Stimulated activated CD8-positive, alpha-beta memory T cell treated with anti-CD3 and anti-CD28 coated beads, Interleukin-4, amount 100 ng/mL, for 24 hours (primary cell): Measurements from ENCODE around the gene VGLL4.

Source experiments
- DNase-seq: peaks from one replicate; pipeline ENCODE4 v3.0.0-alpha.2; 2020; ENCODE audit warnings: low read depth

VGLL4 gene

GRCh38 chr3:11565072-11565471 lies 78.6 kb downstream of the VGLL4 start:
- DNase-seq: no peak

GRCh38 chr3:11564577-11565001 lies 79.1 kb downstream of the VGLL4 start:
- no peak for DNase-seq

- DNase-seq: no peak
These were observed 79.9 kb downstream of the VGLL4 start for GRCh38 chr3:11563865-11564185.

GRCh38 chr3:11563159-11563864 lies 80.4 kb downstream of the VGLL4 start:
- DNase-seq: no peak

GRCh38 chr3:11562277-11562881 lies 81.3 kb downstream of the VGLL4 start:
- DNase-seq: no peak

GRCh38 chr3:11560746-11561145 lies 83.0 kb downstream of the VGLL4 start:
- DNase-seq: no peak

GRCh38 chr3:11559816-11560633 lies 83.7 kb downstream of the VGLL4 start:
- DNase-seq: no peak

- DNase-seq: no peak
These were observed 84.5 kb downstream of the VGLL4 start for GRCh38 chr3:11558918-11559815.

GRCh38 chr3:11558411-11558903 lies 85.3 kb downstream of the VGLL4 start:
- no peak for DNase-seq

GRCh38 chr3:11558002-11558401 lies 85.7 kb downstream of the VGLL4 start:
- DNase-seq: no peak

GRCh38 chr3:11556851-11557644 lies 86.7 kb downstream of the VGLL4 start:
- no peak for DNase-seq

GRCh38 chr3:11555881-11556633 lies 87.7 kb downstream of the VGLL4 start:
- no peak for DNase-seq

- no peak for DNase-seq
These were observed 88.4 kb downstream of the VGLL4 start for GRCh38 chr3:11555211-11555782.

GRCh38 chr3:11554666-11555065 lies 89.0 kb downstream of the VGLL4 start:
- no peak for DNase-seq

- DNase-seq: no peak
These were observed 89.5 kb downstream of the VGLL4 start for GRCh38 chr3:11554236-11554610.

- no peak for DNase-seq
These were observed 90.1 kb downstream of the VGLL4 start for GRCh38 chr3:11553436-11554235.

GRCh38 chr3:11552289-11553264 lies 91.1 kb downstream of the VGLL4 start:
- no peak for DNase-seq

- DNase-seq: no peak
These were observed 92.7 kb downstream of the VGLL4 start for GRCh38 chr3:11551036-11551435.
